Neural cell (in vitro differentiated cells): ENCODE measurements around the gene IFNL4. TPM values are rescaled to one million over a fixed set of nuclear protein-coding genes. Genes with fewer than 3 reads are reported as not detected.

ENCODE experiments used
- H2AFZ ChIP-seq: fragments of 200-600, 300-800 bp; sonication (generic), shearing (Covaris generic); 2 replicates; pipeline ENCODE4 v1.6.0; 2014; ENCODE audit warnings: low read depth, mild to moderate bottlenecking, antibody characterized with exemption, low read length, moderate library complexity
- H3F3A ChIP-seq: fragments of 200-600 bp; shearing (Covaris generic); 2 replicates; pipeline ENCODE4 v1.6.1; 2016; ENCODE audit warnings: mild to moderate bottlenecking, moderate library complexity, mixed read lengths, antibody characterized with exemption, low read length; ENCODE audit not compliant: insufficient read depth, poor library complexity, severe bottlenecking
- H3K27ac ChIP-seq: fragments of 200-600, 300-800 bp; sonication (generic), shearing (Covaris generic); 2 replicates; pipeline ENCODE4 v1.5.1; 2014; ENCODE audit warnings: mild to moderate bottlenecking, low read length, moderate library complexity
- H3K27me3 ChIP-seq: fragments of 300-800, 200-600 bp; sonication (generic), shearing (Covaris generic); 2 replicates; pipeline ENCODE4 v1.6.0; 2014; ENCODE audit warnings: mild to moderate bottlenecking, low read depth, low read length, moderate library complexity; ENCODE audit not compliant: insufficient read depth
- H3K36me3 ChIP-seq: fragments of 300-800, 200-600 bp; sonication (generic), shearing (Covaris generic); 2 replicates; pipeline ENCODE4 v1.5.1; 2014; ENCODE audit warnings: mild to moderate bottlenecking, antibody characterized with exemption, low read length, moderate library complexity; ENCODE audit not compliant: insufficient read depth
- H3K4me2 ChIP-seq: fragments of 300-800, 200-600 bp; sonication (generic), shearing (Covaris generic); 2 replicates; pipeline ENCODE4 v1.6.0; 2014; ENCODE audit warnings: mild to moderate bottlenecking, low read length
- H3K4me3 ChIP-seq: fragments of 300-800, 200-600 bp; sonication (generic), shearing (Covaris generic); 2 replicates; pipeline ENCODE4 v1.5.1; 2014; ENCODE audit warnings: mild to moderate bottlenecking, low read length, moderate library complexity
- H3K79me2 ChIP-seq: fragments of 200-600 bp; shearing (Covaris generic); replicated peaks from 2 replicates; pipeline ENCODE4 v1.6.0; 2014; ENCODE audit warnings: mild to moderate bottlenecking, low read length, moderate library complexity; ENCODE audit not compliant: insufficient read depth
- H3K9ac ChIP-seq: fragments of 300-800, 200-600 bp; sonication (generic), shearing (Covaris generic); 2 replicates; pipeline ENCODE4 v1.6.1; 2016; ENCODE audit warnings: mild to moderate bottlenecking, low read length, mixed read lengths
- H3K9me2 ChIP-seq: fragments of 200-600 bp; shearing (Covaris generic); 2 replicates; pipeline ENCODE4 v1.6.1; 2016; ENCODE audit warnings: mild to moderate bottlenecking, low read length, mixed read lengths; ENCODE audit not compliant: insufficient read depth
- H3K9me3 ChIP-seq: fragments of 200-600, 300-800 bp; sonication (generic), shearing (Covaris generic); 2 replicates; pipeline ENCODE4 v1.6.1; 2016; ENCODE audit warnings: mild to moderate bottlenecking, mixed run types, low read length, moderate library complexity, mixed read lengths
- H4K20me1 ChIP-seq: fragments of 200-600 bp; shearing (Covaris generic); 2 replicates; pipeline ENCODE4 v1.6.1; 2016; ENCODE audit warnings: mild to moderate bottlenecking, mixed run types; ENCODE audit not compliant: insufficient read depth
- CTCF ChIP-seq: fragments of 450-650 bp; IDR thresholded peaks from 2 replicates; pipeline ENCODE4 v1.5.1; 2014; ENCODE audit warnings: antibody characterized with exemption, mild to moderate bottlenecking, moderate library complexity; ENCODE audit not compliant: poor library complexity, severe bottlenecking
- EP300 ChIP-seq: fragments of 450-650 bp; conservative IDR thresholded peaks from 2 replicates; pipeline ENCODE4 v1.6.1; 2014; ENCODE audit warnings: antibody characterized with exemption, mild to moderate bottlenecking, moderate library complexity; ENCODE audit not compliant: poor library complexity, severe bottlenecking
- EZH2 ChIP-seq: fragments of 200-600, 300-800 bp; shearing (Covaris generic), sonication (generic); IDR thresholded peaks from 2 replicates; pipeline ENCODE4 v1.6.1; 2014; ENCODE audit warnings: antibody characterized with exemption, low read length, borderline replicate concordance, mild to moderate bottlenecking; ENCODE audit not compliant: insufficient read depth, poor library complexity, severe bottlenecking
- MXI1 ChIP-seq: fragments of 450-650 bp; conservative IDR thresholded peaks from 2 replicates; pipeline ENCODE4 v1.6.1; 2014; ENCODE audit warnings: antibody characterized with exemption, mild to moderate bottlenecking; ENCODE audit not compliant: poor library complexity, severe bottlenecking
- POLR2AphosphoS5 ChIP-seq: IDR thresholded peaks from 2 replicates; pipeline ENCODE4 v1.6.1; 2012
- RAD21 ChIP-seq: fragments of 450-650 bp; conservative IDR thresholded peaks from 2 replicates; pipeline ENCODE4 v1.6.1; 2014; ENCODE audit warnings: antibody characterized with exemption, mild to moderate bottlenecking, moderate library complexity
- REST ChIP-seq: IDR thresholded peaks from 2 replicates; pipeline ENCODE4 v1.6.1; 2012; ENCODE audit warnings: borderline replicate concordance
- SMC3 ChIP-seq: fragments of 450-650 bp; conservative IDR thresholded peaks from 2 replicates; pipeline ENCODE4 v1.6.1; 2014; ENCODE audit warnings: antibody characterized with exemption, mild to moderate bottlenecking, moderate library complexity; ENCODE audit not compliant: poor library complexity
- TAF1 ChIP-seq: IDR thresholded peaks from 2 replicates; pipeline ENCODE4 v1.6.1; 2012; ENCODE audit warnings: low read depth
- polyA plus RNA-seq: library from polyadenylated mRNA; depleted of rRNA; stranded (reverse); fragments of >200 nt; gene quantifications from 2 replicates; pipeline ENCODE4 v1.2.3, GENCODE V29; 2014

Gene IFNL4
- polyA plus RNA-seq, 1 donor from 2014 or later, result not detected

GRCh38 chr19:39211731-39212374 is 36.8 kb downstream of the IFNL4 start:
- no peak overlapping the region for H3K27ac ChIP-seq
- no peak overlapping the region for H2AFZ ChIP-seq
- H3F3A ChIP-seq, result no peaks in the 10 kb centered on the region
- H3K36me3 ChIP-seq, result no peaks in the 10 kb centered on the region
- H3K9me3 ChIP-seq, result no peaks in the 10 kb centered on the region
- H3K9me2 ChIP-seq, result no peaks in the 10 kb centered on the region
- no peaks in the 10 kb centered on the region for H4K20me1 ChIP-seq
- H3K4me3 ChIP-seq, result no peak overlapping the region
- no peaks in the 10 kb centered on the region for H3K27me3 ChIP-seq
- no peak overlapping the region for H3K9ac ChIP-seq
- TF ChIP-seq TAF1 (no peak), RAD21 (no peak), CTCF (no peak), EZH2 (no peak), MXI1 (no peak), REST (no peak), EP300 (no peak), SMC3 (no peak), POLR2AphosphoS5 (no peak)
- H3K79me2 ChIP-seq, result no peaks in the 10 kb centered on the region
- no peak overlapping the region for H3K4me2 ChIP-seq

GRCh38 chr19:39209196-39209595 is 39.5 kb downstream of the IFNL4 start:
- peaks cover 5% of the 10 kb centered on the region for H3K27me3 ChIP-seq
- H3K4me2 ChIP-seq, result no peak overlapping the region
- no peak overlapping the region for H3K4me3 ChIP-seq
- H4K20me1 ChIP-seq, result no peaks in the 10 kb centered on the region
- H3K9me2 ChIP-seq, result no peaks in the 10 kb centered on the region
- H3K36me3 ChIP-seq, result no peaks in the 10 kb centered on the region
- no peak overlapping the region for H3K27ac ChIP-seq
- H3K9ac ChIP-seq, result no peak overlapping the region
- H2AFZ ChIP-seq, result no peak overlapping the region
- H3K9me3 ChIP-seq, result no peaks in the 10 kb centered on the region
- TF ChIP-seq CTCF, result no peak
- TF ChIP-seq RAD21, result no peak
- no peak for TF ChIP-seq EP300
- no peak for TF ChIP-seq POLR2AphosphoS5
- TF ChIP-seq EZH2, result no peak
- no peak for TF ChIP-seq TAF1
- no peak for TF ChIP-seq REST
- TF ChIP-seq MXI1, result no peak
- no peak for TF ChIP-seq SMC3
- no peaks in the 10 kb centered on the region for H3F3A ChIP-seq
- no peaks in the 10 kb centered on the region for H3K79me2 ChIP-seq
